Uterus (tissue), 2 donors: ENCODE measurements around the gene SETD3.

Experiments
- CTCF ChIP-seq, 4 experiments: fragments of 200-600 bp in 2 of 4; fragments of 450-650 bp in 2 of 4; sonication (generic) in 2 of 4; IDR thresholded peaks; one replicate each; pipeline ENCODE4 v1.5.1; 2016 to 2019; ENCODE audit warnings: antibody characterized with exemption in 4 of 4, mild to moderate bottlenecking in 2 of 4, moderate library complexity in 1 of 4
- POLR2A ChIP-seq, 2 donors: fragments of 450-650 bp; IDR thresholded peaks; one replicate each; pipeline ENCODE4 v1.6.1; 2016; ENCODE audit warnings: antibody characterized with exemption in 2 of 2, mild to moderate bottlenecking in 1 of 2, moderate library complexity in 1 of 2

GRCh38 chr14:99391671-99392070 lies 89.0 kb downstream of the SETD3 start:
- TF ChIP-seq CTCF (IDR thresholded peaks at IDR 0.05) (no peak), POLR2A (IDR thresholded peaks at IDR 0.05) (no peak)
